GM18858 (cell line): Measurements from ENCODE around the gene FUT2.
A peak's percentile ranks its signal among the peaks of the same experiment; 100 is the strongest.
"Not testable (repeated sequence)": the region's sequence is repeated elsewhere in the genome, so short reads cannot be mapped to it uniquely, and the experiment has no call there.

ENCODE experiments used
- ATAC-seq: cut with Tn5 transposase; IDR thresholded peaks from one replicate; pipeline ENCODE4 v1.9.1; 2021; ENCODE audit not compliant: unreplicated experiment

FUT2 gene

DNA sequence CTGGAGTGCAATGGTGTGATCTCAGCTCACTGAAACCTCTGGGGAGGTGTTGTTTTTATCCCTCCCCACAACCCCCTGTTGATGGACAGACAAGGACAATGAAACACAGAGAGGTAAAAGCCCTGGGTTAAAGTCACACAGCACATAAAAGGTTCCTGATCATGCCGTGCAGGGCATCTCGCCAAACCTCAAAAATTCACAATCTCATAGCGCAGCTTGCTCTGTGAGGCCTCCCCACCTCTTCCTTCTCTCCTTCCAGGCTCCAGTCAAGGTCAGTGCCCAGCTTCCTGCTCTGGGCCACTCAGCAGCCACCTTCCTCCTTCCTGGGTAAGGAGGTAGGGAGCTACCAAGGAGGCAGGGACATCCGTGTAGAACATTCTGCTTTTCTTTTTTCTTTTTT is 2.3 kb downstream of the FUT2 start:
- no peak for ATAC-seq

DNA sequence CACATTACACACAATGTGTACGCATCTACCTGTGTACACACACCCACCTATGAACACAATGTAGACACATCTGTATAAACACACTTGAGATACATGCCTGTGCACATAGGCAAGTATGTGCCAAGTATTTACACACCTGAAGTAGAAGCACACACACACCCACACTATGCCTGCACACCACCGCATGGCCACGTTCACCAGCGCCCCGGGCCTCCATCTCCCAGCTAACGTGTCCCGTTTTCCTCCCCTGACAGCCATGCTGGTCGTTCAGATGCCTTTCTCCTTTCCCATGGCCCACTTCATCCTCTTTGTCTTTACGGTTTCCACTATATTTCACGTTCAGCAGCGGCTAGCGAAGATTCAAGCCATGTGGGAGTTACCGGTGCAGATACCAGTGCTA is 6.9 kb downstream of the FUT2 start:
- ATAC-seq, result no peak

DNA sequence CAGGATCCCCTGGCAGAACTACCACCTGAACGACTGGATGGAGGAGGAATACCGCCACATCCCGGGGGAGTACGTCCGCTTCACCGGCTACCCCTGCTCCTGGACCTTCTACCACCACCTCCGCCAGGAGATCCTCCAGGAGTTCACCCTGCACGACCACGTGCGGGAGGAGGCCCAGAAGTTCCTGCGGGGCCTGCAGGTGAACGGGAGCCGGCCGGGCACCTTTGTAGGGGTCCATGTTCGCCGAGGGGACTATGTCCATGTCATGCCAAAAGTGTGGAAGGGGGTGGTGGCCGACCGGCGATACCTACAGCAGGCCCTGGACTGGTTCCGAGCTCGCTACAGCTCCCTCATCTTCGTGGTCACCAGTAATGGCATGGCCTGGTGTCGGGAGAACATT is 7.5 kb downstream of the FUT2 start:
- no peak for ATAC-seq

DNA sequence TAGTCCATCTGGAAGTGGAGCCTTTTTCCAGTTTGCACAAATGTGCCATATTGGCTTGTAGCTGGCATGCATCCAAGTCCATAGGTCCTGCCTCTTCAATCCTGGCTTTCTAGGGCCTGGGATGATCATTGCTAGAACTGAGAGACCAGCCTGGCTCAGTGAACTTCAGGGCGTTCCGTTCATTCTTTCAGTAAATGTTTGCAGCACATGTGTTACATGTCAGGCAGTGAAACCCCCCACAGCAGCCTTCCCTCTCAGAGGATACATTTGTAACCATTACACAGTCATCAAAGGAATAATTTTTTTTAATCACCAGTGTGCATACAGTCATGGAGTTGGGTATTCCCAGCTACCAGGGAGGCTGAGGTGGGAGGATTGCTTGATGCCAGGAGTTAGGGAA is 9.7 kb downstream of the FUT2 start:
- no peak for ATAC-seq

DNA sequence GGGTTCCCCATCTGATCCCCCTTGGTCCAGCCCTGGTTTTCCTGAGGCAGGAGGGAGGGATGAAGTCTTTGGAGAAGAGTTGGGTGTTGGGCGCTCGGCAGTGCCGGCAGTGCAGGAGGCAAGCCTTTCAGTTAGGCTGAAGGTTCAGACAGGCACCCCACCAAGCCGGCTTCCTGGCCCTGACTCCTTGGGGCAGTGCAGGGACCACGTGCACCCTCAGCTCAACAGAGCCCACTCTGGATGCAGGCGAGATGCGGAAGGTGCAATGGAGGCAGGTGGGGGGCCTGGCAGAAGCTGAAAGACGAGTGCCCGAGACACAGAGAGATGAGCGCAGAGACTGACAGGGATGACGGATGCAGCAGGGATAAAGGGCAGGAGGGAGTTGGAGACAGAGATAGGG is 12.7 kb downstream of the FUT2 start:
- no peak for ATAC-seq

DNA sequence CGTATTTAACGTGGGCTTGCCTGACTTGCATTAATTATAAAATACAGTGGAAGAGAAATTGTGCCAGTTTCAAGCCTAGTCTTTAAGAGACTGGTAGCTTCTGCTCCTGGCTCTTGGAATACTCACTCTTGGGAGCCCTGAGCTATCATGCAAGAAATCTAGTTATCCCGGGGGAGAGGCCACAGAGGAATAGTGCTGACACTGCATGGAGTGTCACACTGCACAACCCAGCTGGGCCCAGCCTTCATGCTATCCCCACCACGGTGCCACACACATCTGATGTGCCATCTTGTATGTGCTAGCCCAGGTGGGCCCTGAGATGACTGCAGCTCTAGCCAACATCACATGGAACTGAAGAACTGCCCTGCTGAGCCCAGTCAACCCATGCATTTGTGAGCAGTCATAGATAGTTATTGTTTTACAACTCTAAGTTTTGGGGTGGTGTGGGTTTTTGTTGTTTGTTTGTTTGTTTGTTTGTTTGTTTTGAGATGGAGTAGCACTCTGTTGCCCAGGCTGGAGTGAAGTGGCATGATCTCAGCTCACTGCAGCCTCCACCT is 15.4 kb downstream of the FUT2 start:
- no peak for ATAC-seq

DNA sequence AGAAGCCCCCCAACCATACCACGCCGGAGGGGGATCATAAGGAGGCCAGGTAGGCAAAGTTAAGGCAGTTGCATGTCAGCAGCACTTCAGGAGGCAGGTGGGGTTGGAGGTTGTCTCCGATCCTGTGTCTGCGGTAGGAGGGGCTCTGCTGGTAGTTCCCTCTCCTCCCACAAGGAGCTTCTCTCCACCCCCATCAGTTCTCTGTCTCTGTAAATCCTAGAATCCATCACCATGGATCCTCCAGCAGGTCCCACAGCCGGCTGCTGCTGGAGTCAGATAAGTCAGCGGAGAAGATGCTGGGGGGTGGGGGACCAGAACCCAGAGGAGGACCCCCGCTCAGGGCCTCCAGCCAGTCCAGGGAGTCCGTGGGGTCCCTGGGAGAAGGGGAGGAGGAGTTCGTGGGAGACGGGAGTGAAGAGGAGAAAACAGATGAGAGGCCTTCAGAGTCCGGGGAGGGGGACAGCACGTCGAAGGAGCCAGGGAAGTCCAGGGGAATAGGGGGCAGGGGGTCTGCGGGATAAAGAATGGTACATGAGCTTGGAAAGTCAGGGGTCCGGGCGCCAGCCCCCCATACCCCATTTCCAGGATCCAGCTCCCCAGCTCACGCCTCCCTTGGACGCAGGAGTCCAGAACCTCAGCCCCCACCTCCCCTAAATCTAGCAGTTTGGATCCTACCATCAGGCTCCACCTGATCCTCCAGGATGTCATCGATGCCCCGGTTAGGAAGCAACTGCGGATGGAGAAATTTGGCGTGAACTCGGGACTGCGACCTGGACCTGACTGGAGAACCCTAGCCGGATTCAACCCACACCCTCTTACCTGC is 17.5 kb downstream of the FUT2 start:
- no peak for ATAC-seq

DNA sequence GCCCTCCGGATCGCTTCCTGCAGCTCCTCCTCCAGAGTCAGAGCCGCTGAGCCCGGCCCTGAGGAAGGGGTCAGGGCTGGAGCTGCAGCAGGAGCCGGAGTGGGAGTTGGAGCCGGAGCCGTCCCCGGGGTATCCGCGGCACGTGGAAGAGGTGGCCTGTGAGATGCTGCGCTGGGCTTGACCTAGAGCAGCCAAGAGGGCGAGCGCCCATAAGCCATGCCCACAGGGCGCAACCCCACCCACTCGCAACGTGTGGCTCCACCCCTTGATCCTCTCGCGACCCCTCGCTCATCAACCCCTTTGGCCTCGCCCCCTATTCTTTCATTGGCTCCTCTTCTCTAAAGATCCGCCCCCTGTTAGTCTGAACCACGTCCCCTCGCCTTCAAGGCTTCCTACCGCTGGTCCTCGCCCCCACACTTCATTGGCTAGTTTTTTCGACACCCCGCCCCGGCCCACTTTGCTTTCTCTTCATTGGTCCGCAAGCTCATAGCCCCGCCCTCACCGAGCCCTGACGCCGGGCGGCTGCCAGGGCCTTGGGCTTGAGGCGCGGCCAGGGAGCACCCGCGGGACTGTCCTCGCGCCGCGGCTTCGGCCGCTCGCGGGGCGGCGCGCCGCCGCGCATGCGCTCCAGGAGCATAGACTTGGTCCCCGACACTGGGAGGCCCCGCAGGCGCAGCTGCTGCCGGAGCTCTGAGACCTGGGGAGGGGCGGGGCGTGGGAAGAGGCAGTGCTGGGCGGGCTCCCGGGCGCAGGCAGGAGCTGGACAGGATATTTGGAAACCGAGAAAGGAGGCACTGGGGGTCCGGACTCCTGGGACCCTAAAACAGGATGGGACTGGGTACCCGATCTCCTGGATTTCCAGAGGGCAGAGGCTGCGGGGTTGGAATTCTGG is 18.3 kb downstream of the FUT2 start:
- peak; percentile 62 for ATAC-seq

DNA sequence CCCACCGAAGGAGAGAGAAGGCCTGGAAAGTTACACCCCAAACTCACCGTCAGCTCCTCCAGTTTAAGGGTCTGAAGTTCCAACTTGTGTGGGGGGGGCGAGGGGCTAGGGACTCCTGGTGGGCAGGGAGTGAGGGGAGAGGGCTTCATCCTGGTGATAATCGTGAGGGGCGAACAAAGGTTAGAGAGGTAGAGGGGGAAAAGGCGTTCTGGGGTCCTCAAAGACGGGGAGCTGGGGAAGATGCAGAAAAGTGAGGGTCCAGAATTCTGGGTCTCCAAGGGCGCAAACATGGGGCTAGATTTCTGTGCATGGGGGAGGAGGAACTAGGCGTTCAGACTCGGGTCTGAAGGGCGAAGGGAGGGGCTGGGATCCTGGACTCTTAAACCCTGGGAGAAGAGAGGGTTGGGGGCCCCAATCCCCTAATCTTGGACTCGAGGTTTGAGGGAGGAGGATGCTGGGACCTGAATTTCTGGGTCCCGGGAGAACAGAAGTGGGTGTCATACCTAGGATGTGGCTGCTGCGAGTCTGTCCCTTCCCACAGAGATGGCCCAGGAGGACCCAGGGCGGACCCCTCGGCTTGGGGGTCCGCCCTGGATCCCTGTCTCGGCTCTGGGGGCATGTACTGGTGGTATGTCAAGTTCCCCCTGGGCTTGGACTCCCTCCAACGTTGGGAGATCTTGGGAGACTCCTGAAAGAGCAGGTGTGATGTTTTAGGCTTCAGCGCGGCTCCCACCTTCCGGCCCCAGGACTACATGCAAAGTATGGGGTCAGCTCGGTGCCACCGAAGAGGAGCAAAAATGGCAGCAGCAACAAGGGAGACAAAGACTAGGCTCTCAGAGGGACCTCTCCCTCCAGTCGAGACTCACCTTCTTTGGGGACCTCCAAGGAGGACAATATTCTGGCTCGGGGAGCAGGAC is 19.2 kb downstream of the FUT2 start:
- ATAC-seq, result no peak

DNA sequence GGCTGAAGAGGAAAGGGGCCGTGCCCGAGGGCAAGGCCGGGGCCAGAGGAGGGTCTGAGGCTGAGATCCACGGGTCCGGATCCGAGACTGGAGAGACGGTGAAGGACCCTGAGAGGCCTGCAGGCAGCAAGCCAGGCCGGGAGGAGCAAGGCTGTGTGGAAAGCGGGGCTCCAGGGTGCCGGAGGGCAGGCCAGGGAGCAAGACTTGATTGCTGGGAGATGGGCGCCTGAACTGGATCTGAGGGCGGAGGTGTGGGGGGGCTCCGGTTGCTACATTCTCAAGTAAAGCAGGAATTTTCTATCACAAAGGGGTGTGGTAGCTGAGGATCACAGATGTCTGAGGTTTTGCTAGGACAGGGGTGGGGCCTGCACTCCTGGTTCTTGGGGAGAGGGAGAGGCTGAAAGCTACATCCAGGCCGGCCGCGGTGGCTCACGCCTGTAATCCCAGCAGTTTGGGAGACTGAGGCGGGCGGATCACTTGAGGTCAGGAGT is 20.0 kb downstream of the FUT2 start:
- no peak for ATAC-seq

DNA sequence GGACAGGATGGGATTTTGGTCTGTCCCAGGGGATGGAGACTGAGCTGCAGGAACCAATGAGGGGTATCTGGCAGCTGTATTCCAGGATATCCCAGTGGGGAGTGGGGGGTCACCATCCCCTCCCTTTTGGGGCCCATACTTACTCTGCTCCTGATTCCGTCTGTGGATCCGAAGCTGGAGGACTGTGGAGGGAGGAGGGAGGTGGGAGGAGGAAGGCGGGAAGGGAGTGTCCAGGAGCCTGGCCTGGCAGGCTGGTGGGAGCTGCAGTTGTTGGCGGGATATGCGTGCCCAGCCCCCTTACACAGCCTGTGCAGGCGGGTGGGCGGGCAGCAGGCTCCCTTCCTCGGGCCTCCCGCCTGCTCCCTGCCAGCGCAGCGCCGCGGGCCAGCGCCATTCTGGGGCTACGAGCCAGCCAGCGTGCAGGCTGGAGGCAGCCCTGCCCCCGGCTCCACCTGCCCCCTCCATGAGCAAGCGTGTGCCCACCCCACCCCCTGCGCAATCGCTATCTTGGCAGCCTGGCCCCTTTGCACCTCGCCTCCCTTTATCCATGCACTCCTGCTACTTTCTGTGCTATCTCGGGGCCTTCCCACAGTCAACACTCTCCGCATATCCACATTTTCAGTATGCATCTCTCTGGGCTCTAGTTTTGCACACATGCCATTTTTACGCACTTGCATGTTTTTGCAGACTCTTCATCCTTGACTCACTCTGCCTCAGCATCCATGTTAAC is 21.0 kb downstream of the FUT2 start:
- ATAC-seq, result no peak

DNA sequence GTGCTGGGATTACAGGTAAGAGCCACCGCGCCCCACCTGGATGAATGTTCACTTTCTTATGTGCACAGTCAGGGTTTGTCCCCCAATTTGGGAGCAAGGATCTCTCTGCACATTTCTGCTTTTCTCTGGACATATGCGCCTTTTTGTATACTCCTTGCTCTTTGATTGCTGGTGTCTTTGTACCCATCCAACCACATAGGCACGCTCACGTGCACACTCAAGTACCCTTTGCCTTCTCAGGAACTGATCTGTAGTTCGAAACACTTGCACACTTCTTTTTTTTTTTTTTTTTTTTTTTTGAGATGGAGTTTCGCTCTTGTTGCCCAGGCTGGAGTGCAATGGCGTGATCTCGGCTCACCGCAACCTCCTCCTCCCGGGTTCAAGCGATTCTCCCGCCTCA is 22.3 kb downstream of the FUT2 start:
- ATAC-seq, result not testable (repeated sequence)

DNA sequence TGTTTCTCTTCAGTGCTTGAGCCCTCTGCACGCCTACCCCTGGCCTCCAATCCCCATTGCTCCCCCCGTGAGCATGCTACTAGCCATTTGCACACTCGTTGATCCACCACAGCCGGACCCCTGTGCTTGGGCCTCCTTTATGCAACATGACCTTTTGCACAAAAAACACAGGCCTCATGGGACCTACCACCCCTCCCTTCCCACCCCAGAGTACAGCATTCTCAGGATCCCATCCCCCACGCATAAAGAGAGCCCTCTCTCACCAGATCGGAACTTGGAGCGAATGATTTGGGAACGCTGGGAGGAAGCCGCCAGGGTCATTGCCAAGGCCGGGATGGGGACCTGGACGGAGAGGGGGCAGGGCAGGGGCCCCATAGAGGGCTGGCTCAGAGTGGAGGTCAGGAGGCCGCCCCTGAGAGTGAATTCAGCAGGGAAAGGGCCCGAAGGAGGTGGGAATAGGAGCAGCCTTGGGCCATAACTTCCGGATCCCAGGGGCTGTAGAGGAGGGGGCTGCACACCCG is 23.0 kb downstream of the FUT2 start:
- ATAC-seq, result no peak

DNA sequence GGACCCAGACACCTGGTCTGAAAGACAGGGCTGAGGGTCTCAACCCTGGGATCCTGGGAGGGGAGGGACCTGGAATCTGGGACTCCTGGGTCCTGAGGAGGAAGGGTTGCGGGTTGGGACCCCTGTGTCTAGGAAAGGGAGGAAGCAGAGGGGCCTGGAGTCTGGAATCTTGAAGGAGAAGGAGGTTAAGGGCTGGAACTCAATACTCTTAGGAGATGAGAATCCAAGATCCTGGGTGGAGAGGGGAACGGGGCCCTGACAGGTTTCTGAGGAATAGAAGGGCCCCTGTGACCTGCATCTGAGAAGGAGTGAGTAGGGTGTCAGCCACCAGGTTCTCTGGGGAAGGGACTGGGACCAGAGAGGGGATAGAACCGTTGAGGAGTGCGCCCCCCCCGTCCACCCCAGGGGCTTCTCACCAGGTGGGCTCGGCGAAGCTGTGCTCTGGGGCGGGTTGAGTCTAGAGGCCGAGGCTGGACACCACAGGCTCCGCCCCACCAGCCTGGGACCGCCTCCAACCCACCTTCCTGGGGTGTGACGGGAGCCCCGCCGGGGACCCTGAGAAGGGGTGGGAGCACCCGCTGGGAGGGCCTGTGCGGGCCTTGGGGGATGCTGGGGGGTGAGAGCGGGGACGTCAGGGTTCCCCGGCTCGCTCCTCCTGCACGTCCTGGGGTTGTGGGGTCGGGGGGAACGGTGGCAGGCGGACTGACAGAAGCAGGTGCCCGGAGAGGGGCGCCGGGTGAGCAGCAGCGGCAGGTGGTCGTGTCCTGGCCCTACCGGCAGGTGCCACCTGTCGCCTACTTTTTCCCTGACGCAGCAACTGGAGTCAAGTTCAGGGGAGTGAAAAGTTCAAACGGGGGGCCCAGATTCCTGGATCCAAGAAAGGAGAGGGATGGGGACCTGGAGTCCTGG is 23.7 kb downstream of the FUT2 start, which contains the start of gene MAMSTR:
Gene MAMSTR, minus strand, starts transcription at position 463 of the 909 bp plus-strand sequence. CDS start 694 bp downstream, outside the sequence.
- no peak for ATAC-seq

DNA sequence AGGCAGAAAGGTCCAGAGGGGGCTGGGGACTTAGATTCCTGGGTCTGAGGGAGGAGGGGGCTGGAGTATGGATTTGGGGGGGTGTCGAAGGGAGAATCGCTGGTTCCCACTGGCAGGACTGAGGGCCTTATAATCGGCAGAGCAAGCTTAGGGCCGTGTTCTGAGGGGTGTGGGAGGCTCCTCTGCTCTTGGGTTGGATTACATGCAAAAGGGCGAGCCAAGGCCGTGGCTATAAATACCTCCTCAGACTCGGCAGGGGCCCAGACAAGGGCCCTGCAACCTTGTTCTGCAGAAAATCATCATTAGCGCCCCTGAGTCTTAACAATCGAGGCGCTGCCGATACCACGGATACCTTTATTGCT is 24.5 kb downstream of the FUT2 start:
- no peak for ATAC-seq

DNA sequence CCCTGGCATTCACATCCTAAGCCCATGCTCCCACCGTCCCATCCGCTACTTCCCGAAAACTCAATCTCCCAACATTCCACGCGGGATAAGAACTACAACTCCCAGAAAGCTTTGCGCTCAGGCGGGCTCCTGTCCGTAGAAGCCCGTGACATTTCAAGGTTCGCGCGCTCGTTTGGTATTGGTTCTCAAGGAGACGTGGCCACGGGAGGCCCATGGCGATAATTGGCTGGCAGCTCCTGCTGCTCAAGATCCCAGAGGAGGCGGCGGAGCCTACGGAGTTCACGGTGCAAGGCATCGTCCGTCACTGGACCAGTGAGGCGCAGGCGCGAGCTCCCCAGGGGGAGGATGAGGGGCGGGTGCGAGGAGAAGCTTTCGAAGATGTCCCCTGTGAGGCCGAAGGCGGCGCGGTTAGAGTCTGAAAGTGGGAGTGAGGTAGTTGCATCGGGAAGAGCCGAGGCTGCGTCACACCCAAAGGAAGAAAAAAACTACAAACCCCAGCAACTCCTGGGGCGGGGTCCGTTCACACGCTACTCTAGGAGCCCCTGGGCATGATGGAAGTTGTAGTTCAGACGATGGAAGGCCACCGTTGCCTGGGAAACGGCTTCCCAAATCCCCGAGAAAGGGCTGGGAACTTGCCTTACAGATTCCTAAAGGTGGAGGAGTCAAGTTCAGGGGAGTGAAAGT is 25.0 kb downstream of the FUT2 start:
- ATAC-seq, result peak; percentile 59

DNA sequence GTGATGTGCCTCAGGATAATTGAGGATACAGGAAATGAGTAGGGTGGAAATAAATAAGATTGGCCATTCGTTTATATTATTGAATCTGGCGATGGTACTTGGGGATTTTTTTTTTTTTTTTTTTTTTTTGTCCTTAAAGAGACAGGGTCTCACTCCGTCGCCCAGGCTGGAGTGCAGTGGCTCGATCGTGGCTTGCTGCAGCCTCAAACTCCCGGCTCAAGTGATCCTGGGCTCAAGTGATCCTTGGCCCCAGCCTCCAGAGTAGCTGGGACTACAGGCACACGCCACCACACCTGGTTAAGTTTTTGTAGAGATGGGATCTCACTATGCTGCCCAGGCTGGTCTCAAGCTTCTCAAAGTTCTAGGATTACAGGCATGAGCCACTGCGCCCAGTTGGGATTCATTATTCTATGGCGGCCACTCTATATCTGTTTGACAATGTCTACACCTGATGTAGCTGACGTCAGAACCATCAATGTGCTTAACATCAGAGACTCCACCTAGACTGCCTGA is 26.5 kb downstream of the FUT2 start:
- ATAC-seq, result no peak
